ENCODE data around the gene CYCS. TPM values are rescaled to one million over a fixed set of nuclear protein-coding genes. Genes with fewer than 3 reads are reported as not detected.

The CYCS gene
- total RNA-seq, 1 donor from 2014 or later = 11.5 TPM

DNA sequence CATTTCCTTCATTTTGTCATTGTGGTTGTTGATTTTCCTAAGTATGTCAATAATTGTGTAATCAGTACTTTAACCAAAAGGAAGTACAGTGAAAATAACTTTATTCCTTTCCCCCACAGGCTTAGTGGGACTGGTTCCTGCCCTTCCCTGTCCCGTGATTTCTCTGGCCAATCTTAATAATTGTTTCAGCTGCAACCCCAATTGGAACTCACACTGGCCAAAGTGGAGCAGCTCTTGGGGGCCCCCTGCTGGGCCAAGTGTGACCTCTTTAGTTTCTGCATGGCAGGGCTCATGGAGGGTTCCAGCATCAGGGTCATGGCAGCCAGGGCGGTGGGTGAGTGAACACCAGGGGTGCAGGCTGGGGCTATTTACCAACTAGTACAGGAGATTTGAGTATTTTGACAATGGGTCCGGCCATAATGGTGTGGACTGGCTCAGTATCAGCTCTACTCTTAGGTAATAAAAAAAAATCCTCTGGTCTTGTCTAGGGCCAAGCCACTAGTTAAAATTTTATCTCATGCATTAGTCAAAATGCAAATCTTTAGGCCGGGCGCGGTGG is 31.7 kb downstream of the CYCS start:
- Histone ChIP-seq H3K36me3 (no peaks in the 10 kb centered on the region), H3K27ac (no peak overlapping the region), H3K4me3 (no peak overlapping the region), H3K9me3 (no peaks in the 10 kb centered on the region), H3K27me3 (no peaks in the 10 kb centered on the region), H3K4me1 (no peaks in the 10 kb centered on the region)
- TF ChIP-seq, protein P1, sequence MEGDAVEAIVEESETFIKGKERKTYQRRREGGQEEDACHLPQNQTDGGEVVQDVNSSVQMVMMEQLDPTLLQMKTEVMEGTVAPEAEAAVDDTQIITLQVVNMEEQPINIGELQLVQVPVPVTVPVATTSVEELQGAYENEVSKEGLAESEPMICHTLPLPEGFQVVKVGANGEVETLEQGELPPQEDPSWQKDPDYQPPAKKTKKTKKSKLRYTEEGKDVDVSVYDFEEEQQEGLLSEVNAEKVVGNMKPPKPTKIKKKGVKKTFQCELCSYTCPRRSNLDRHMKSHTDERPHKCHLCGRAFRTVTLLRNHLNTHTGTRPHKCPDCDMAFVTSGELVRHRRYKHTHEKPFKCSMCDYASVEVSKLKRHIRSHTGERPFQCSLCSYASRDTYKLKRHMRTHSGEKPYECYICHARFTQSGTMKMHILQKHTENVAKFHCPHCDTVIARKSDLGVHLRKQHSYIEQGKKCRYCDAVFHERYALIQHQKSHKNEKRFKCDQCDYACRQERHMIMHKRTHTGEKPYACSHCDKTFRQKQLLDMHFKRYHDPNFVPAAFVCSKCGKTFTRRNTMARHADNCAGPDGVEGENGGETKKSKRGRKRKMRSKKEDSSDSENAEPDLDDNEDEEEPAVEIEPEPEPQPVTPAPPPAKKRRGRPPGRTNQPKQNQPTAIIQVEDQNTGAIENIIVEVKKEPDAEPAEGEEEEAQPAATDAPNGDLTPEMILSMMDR (IDR thresholded peaks at IDR 0.05) = peak; percentile 17 to 54 (median 48)
- peak in 1 of 2 donors; percentile 75 for DNase-seq (ENCODE audit: low spot score in 2 of 2)
- intact Hi-C loops (cut with DNase I) = no loop called here

DNA sequence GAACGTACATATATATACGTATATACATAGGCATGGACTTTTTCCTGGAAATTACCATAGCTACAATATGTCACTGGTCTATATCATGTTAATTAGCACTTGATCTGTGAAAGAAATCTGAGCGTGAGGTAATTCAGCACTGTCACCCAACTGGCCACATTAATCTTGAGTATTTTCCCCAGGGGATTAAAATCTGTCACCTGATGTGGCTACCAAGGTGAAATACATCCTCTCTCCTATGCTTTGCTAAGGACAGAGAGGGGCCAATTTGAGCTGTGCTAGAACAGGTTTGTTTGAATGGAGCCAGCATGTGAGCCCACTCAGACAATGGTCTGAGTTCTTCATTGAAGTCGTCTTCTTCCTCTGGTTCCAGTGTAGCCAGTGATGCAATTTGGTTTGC is 33.3 kb downstream of the CYCS start:
- intact Hi-C loops (cut with DNase I) = no loop called here
- H3K9me3 ChIP-seq = no peaks in the 10 kb centered on the region
- H3K27me3 ChIP-seq = no peaks in the 10 kb centered on the region
- no peaks in the 10 kb centered on the region for H3K4me1 ChIP-seq
- no peak for DNase-seq (ENCODE audit: low spot score in 2 of 2)
- no peak overlapping the region for H3K4me3 ChIP-seq
- H3K27ac ChIP-seq = no peak overlapping the region
- H3K36me3 ChIP-seq = no peaks in the 10 kb centered on the region
- TF ChIP-seq, protein P1 (IDR thresholded peaks at IDR 0.05) = no peak

DNA sequence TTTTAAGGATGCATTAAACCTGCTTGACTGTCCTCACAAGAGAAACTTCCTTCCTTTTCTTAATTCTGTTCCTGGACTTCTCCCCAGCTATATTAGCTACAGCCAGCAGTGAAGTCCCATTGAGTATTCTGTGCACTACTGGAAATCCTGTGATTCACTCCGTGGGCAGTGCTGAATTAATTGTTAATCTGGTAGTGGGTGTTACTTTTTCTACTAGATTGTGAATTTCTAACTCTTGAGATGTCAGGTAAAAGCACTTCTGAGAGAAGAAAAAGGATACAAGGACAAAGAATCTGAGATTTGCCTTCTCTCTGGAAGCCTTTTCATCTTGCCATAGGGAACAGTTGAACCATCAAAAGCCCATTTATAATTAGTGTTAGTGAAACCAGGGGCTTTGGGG is 33.9 kb downstream of the CYCS start:
- DNase-seq (ENCODE audit: low spot score in 2 of 2) = no peak
- intact Hi-C loops (cut with DNase I) = no loop called here
- H3K4me3 ChIP-seq = no peak overlapping the region
- H3K9me3 ChIP-seq = no peaks in the 10 kb centered on the region
- no peak overlapping the region for H3K27ac ChIP-seq
- no peaks in the 10 kb centered on the region for H3K4me1 ChIP-seq
- TF ChIP-seq, protein P1 (IDR thresholded peaks at IDR 0.05) = no peak
- H3K27me3 ChIP-seq = no peaks in the 10 kb centered on the region
- no peaks in the 10 kb centered on the region for H3K36me3 ChIP-seq

DNA sequence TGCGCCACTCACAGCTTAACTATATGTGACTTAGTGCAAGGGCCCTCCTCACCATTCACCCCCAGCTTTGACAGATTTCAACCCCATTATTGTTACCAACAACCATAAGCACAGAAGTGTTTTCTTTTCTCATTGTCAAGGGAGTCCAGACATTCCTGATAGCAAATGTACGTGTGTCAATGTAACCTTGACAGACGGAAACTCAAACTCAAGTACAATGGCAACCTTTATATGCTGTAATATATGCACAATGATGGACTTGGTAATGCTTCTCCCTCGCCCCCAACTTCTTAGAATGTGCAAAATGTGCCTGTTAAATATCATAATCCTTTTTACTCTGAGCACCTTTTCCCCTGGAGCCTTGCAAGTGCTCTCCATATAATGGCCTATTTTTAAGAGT is 34.7 kb downstream of the CYCS start:
- DNase-seq (ENCODE audit: low spot score in 2 of 2) = no peak
- no peaks in the 10 kb centered on the region for H3K4me1 ChIP-seq
- TF ChIP-seq, protein P1 (IDR thresholded peaks at IDR 0.05) = no peak
- no peaks in the 10 kb centered on the region for H3K27me3 ChIP-seq
- no peak overlapping the region for H3K27ac ChIP-seq
- no peak overlapping the region for H3K4me3 ChIP-seq
- intact Hi-C loops (cut with DNase I) = no loop called here
- H3K9me3 ChIP-seq = no peaks in the 10 kb centered on the region
- no peaks in the 10 kb centered on the region for H3K36me3 ChIP-seq

DNA sequence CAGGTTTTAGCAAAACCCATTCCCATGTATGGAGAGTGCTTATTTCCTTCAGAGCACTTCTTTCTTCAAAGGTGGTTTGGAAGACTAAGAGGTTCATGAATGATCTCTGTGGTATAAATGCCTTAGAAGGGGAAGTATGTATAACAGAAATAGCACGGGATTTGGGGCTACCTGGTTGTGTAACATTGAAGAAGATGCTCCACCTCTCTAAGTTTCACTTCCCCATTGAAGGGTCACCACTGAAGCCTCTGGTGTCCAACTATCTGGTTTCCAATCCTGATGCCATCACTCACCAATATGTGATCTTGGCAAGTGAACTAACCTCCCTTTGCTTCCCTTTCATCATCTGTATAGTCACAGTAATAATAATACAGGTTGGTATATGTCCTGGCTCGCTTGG is 37.2 kb downstream of the CYCS start:
- Histone ChIP-seq H3K4me3 (no peak overlapping the region), H3K4me1 (no peaks in the 10 kb centered on the region), H3K36me3 (no peaks in the 10 kb centered on the region), H3K9me3 (no peaks in the 10 kb centered on the region), H3K27me3 (no peaks in the 10 kb centered on the region), H3K27ac (no peak overlapping the region)
- TF ChIP-seq, protein P1 (IDR thresholded peaks at IDR 0.05) = no peak
- DNase-seq (ENCODE audit: low spot score in 2 of 2) = no peak
- intact Hi-C loops (cut with DNase I) = no loop called here

DNA sequence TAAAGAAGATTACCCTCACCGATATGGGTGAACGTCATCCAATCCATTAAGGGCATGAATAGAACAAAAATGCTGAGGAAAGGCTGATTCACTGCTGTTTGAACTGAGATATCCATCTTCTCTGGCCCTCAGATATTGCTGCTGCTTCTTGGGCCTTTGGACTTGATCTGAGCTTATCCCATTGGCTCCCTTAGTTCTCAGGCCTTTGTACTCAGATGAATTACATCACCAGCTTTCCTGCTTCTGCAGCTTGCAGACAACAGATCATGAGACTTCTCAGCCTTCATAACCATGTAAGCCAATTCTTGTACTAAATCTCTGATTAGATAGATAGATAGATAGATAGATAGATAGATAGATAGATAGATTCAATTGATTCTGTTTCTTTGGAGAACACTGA is 40.2 kb downstream of the CYCS start:
- no peaks in the 10 kb centered on the region for H3K36me3 ChIP-seq
- TF ChIP-seq, protein P1 (IDR thresholded peaks at IDR 0.05) = no peak
- intact Hi-C loops (cut with DNase I) = no loop called here
- no peak for DNase-seq (ENCODE audit: low spot score in 2 of 2)
- H3K27me3 ChIP-seq = no peaks in the 10 kb centered on the region
- no peak overlapping the region for H3K4me3 ChIP-seq
- H3K9me3 ChIP-seq = no peaks in the 10 kb centered on the region
- no peaks in the 10 kb centered on the region for H3K4me1 ChIP-seq
- no peak overlapping the region for H3K27ac ChIP-seq

Data from ascending aorta (tissue), 2 donors.